HepG2 (cell line): ENCODE results near the gene ENSA. TPM values are rescaled to one million over a fixed set of nuclear protein-coding genes. Genes with fewer than 3 reads are reported as not detected.

Source experiments
- ATAC-seq: fragments of 200-7000 bp; cut with Tn5 transposase; 3 replicates; pipeline ENCODE4 v1.9.1; 2020; ENCODE audit warnings: mild to moderate bottlenecking, moderate library complexity
- BruUV-seq: library from RNA; stranded (reverse); fragments of 400-500 nt; replicated peaks from 2 replicates; lab custom pipeline; 2021; lab: Mats Ljungman, UMichigan
- CTCF ChIA-PET: fragments of 300-600 bp; formaldehyde crosslinking; extraction: SDS; loops from one replicate; lab custom pipeline; 2021; ENCODE audit warnings: low total read pairs, inconsistent platforms, low intra/inter-chr PET ratio; lab: Yijun Ruan, JAX
- POLR2A ChIA-PET: fragments of 350-600 bp; sonication (Branson Sonifier 250); formaldehyde crosslinking; loops from one replicate; lab custom pipeline; 2020; ENCODE audit warnings: antibody characterized with exemption, inconsistent platforms; lab: Yijun Ruan, JAX
- DNase-seq: peaks from one replicate; pipeline ENCODE4 v3.0.0-alpha.2; 2015; ENCODE audit warnings: low spot score
- FAIRE-seq: peaks from 3 replicates; lab custom pipeline; 2011; peaks lifted over from hg19 to GRCh38; lab: Jason Lieb, UNC
- H2AFZ ChIP-seq: one replicate; pipeline ENCODE4 v1.6.1; 2011; ENCODE audit warnings: low read length, inconsistent platforms
- H3K27ac ChIP-seq: fragments of 300-600 bp; 3 replicates; pipeline ENCODE4 v1.8.0; 2011; ENCODE audit warnings: mixed run types, mild to moderate bottlenecking, mixed read lengths, low read length, inconsistent platforms; ENCODE audit not compliant: insufficient read depth; ENCODE audit errors: extremely low read length
- H3K27me3 ChIP-seq, 2 experiments: fragments of 200-600 bp in 1 of 2; 2 replicates in 1 of 2; 3 replicates in 1 of 2; pipeline versions ENCODE4 v1.6.0 to v1.8.0; 2011; ENCODE audit warnings: low read length in 2 of 2, mild to moderate bottlenecking in 2 of 2, moderate library complexity in 2 of 2, inconsistent platforms in 1 of 2; ENCODE audit not compliant: insufficient read depth in 2 of 2, control insufficient read depth in 1 of 2
- H3K36me3 ChIP-seq, 2 experiments: fragments of 200-600 bp in 1 of 2; replicated peaks in 1 of 2; 2 replicates in 1 of 2; 3 replicates in 1 of 2; pipeline versions ENCODE4 v1.5.1 to v1.8.0; 2011; ENCODE audit warnings: low read length in 2 of 2, inconsistent platforms in 1 of 2; ENCODE audit not compliant: insufficient read depth in 2 of 2, control insufficient read depth in 1 of 2
- H3K4me1 ChIP-seq: 2 replicates; pipeline ENCODE4 v1.5.1; 2012; ENCODE audit warnings: low read length, inconsistent platforms; ENCODE audit not compliant: insufficient read depth
- H3K4me2 ChIP-seq: 2 replicates; pipeline ENCODE4 v1.6.0; 2011; ENCODE audit warnings: low read depth, low read length, inconsistent platforms
- H3K4me3 ChIP-seq, 3 experiments: fragments of 200-600 bp in 1 of 3; sonication (generic), shearing (Covaris generic) in 1 of 3; replicated peaks in 1 of 3; 2 replicates each; pipeline ENCODE4 v1.5.1; 2011 to 2016; ENCODE audit warnings: low read length in 3 of 3, inconsistent platforms in 2 of 3, low read depth in 2 of 3, mild to moderate bottlenecking in 2 of 3, control low read depth in 1 of 3, mixed read lengths in 1 of 3; ENCODE audit not compliant: insufficient read depth in 1 of 3
- H3K79me2 ChIP-seq: one replicate; pipeline ENCODE4 v1.6.1; 2011; ENCODE audit warnings: low read length, inconsistent platforms; ENCODE audit not compliant: insufficient read depth
- H3K9ac ChIP-seq: 2 replicates; pipeline ENCODE4 v1.6.0; 2011; ENCODE audit warnings: mild to moderate bottlenecking, low read depth, low read length, inconsistent platforms; ENCODE audit not compliant: insufficient read depth
- H3K9me3 ChIP-seq: 2 replicates; pipeline ENCODE4 v1.5.1; 2012; ENCODE audit warnings: mild to moderate bottlenecking, low read length
- H4K20me1 ChIP-seq: 2 replicates; pipeline ENCODE4 v1.6.0; 2011; ENCODE audit warnings: inconsistent platforms, mild to moderate bottlenecking, low read length, moderate library complexity; ENCODE audit not compliant: insufficient read depth
- DR1 ChIP-seq: sonication (generic); formaldehyde crosslinking; IDR thresholded peaks from 2 replicates; pipeline ENCODE4 v1.8.0; 2021; ENCODE audit warnings: mild to moderate bottlenecking, missing genetic modification reagents, inconsistent platforms
- GATAD1 ChIP-seq: IDR thresholded peaks from 2 replicates; pipeline ENCODE4 v1.6.1; 2016; ENCODE audit warnings: missing genetic modification reagents, missing compliant biosample characterization
- MEF2D ChIP-seq: sonication (generic); formaldehyde crosslinking; IDR thresholded peaks from 2 replicates; pipeline ENCODE4 v1.5.1; 2020; ENCODE audit warnings: mild to moderate bottlenecking, missing genetic modification reagents
- NR2F1 ChIP-seq, 2 experiments: fragments of 450-650 bp in 1 of 2; formaldehyde crosslinking in 1 of 2; IDR thresholded peaks; 2 replicates each; pipeline versions ENCODE4 v1.5.0 to v1.6.1; 2016 to 2020; ENCODE audit warnings: mild to moderate bottlenecking in 1 of 2, missing compliant biosample characterization in 1 of 2, missing genetic modification reagents in 1 of 2, moderate library complexity in 1 of 2
- ZBTB7B ChIP-seq: sonication (generic); formaldehyde crosslinking; IDR thresholded peaks from 2 replicates; pipeline ENCODE4 v1.4.0; 2020; ENCODE audit warnings: missing genetic modification reagents
- ZNF274 ChIP-seq: sonication (generic); formaldehyde crosslinking; IDR thresholded peaks from 2 replicates; pipeline ENCODE4 v1.5.1; 2020; ENCODE audit warnings: mild to moderate bottlenecking, missing genetic modification reagents
- WGBS: methylation state at CpG from one replicate; pipeline ENCODE4 v1.1.6; 2017; ENCODE audit warnings: low lambda C conversion rate; 5-methylcytosine and 5-hydroxymethylcytosine counted together
- in situ Hi-C: cut with HindIII; loops from 2 replicates; pipeline ENCODE4 v1.10.0; 2017; ENCODE audit warnings: low pct_unique_long_range_greater_than_20kb; ENCODE audit not compliant: extremely low pct_ligation_motif_present
- intact Hi-C: fragments of 100-400 bp; cut with micrococcal nuclease; formaldehyde crosslinking; loops from one replicate; pipeline ENCODE4 v1.10.0; 2022; ENCODE audit not compliant: unreplicated experiment
- polyA plus RNA-seq, 8 experiments: library from polyadenylated mRNA; depleted of rRNA in 3 of 8; stranded (reverse) in 7 of 8; unstranded in 1 of 8; fragments of >200 nt; fragmentation: Illumina TruSeq in 4 of 8; extraction: Trizol in 4 of 8; gene quantifications; 2 replicates each; pipeline versions ENCODE4 v1.2.1 to v1.2.3, GENCODE V29; 2011 to 2016; ENCODE audit warnings: low read depth in 4 of 8, missing spikeins in 1 of 8, mixed read lengths in 1 of 8; ENCODE audit not compliant: insufficient read depth in 1 of 8
- total RNA-seq, 5 experiments: library from RNA; depleted of rRNA; stranded (reverse); fragments of >200 nt; fragmentation: Illumina TruSeq; extraction: Trizol; gene quantifications; 2 replicates each; pipeline ENCODE4 v1.2.3, GENCODE V29; 2016; ENCODE audit warnings: low read depth in 1 of 5
- TF ChIP-seq, protein P1 (sequence below): IDR thresholded peaks from 2 replicates; pipeline ENCODE4 v1.6.1; 2016; ENCODE audit warnings: mild to moderate bottlenecking

ENSA gene
- total and polyA plus RNA-seq, 2 of the 13 experiments (the other 11 are each of a cell fraction or from before 2014, with no cell fraction given): 54.5 to 111 TPM

DNA sequence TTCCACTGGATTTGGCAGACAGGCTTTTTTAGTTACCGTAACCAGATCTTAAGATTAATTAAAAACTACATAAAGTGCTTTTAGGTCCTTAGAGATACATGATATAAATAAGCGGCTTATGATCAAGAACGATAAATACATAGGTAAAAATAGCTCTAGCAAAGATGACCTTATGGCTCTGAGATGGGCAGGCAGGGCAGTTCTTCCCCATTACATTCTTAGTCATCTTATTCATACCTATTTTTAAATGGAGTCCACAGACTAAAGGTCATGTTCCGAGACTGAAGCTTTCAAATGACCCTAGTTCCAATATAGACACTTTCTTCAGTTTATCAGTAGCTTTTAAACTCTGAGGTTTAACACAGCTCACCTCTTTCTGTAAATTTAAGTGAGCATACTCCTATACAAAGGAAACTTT lies 54.3 kb downstream of the ENSA start:
- CTCF ChIA-PET: interaction anchor here (1.0 kb wide), 1 partner anchor 111 kb away, joined by 3 read pairs; no protein-coding TSS in a partner anchor
- peak overlapping the region; percentile 81 for H3K4me2 ChIP-seq
- DNase-seq (no peak), ATAC-seq (no peak), FAIRE-seq (no peak)
- H3K9ac ChIP-seq: peak overlapping the region; percentile 94; the same call in 1 of the 2 replicates
- H3K9me3 ChIP-seq: no peaks in the 10 kb centered on the region
- 0 out of 2 replicates have a peak, but pooled peaks have one; percentile 14 for TF ChIP-seq GATAD1 (CRISPR knock-in tag)
- TF ChIP-seq MEF2D (CRISPR knock-in tag): no peak
- TF ChIP-seq, protein P1, sequence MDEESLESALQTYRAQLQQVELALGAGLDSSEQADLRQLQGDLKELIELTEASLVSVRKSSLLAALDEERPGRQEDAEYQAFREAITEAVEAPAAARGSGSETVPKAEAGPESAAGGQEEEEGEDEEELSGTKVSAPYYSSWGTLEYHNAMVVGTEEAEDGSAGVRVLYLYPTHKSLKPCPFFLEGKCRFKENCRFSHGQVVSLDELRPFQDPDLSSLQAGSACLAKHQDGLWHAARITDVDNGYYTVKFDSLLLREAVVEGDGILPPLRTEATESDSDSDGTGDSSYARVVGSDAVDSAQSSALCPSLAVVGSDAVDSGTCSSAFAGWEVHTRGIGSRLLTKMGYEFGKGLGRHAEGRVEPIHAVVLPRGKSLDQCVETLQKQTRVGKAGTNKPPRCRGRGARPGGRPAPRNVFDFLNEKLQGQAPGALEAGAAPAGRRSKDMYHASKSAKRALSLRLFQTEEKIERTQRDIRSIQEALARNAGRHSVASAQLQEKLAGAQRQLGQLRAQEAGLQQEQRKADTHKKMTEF (CRISPR knock-in tag): 0 out of 2 replicates have a peak, but pooled peaks have one; percentile 13
- TF ChIP-seq ZNF274 (CRISPR knock-in tag): no peak
- TF ChIP-seq DR1: no peak
- TF ChIP-seq ZBTB7B (CRISPR knock-in tag): no peak
- 0 out of 4 replicates have a peak, but pooled peaks of 1 of the 2 experiments have one; percentile 26 for TF ChIP-seq NR2F1 (CRISPR knock-in tag; IDR thresholded peaks at IDR 0.05)
- peaks cover 81% of the 10 kb centered on the region for H3K79me2 ChIP-seq
- H3K4me1 ChIP-seq: peaks cover 55% of the 10 kb centered on the region
- POLR2A ChIA-PET: interaction anchor here (0.9 to 11.9 kb wide), 5 partner anchors 10 to 55 kb away, joined by 3 to 469 read pairs (median 6); partner anchors contain the start of gene ENSA
- WGBS: 74% methylated on average over 4 of the region's 4 CpGs
- peaks cover 63% of the 10 kb centered on the region for H4K20me1 ChIP-seq
- intact Hi-C loops: loop anchor here (5.0 kb wide), 1 partner anchor 37 kb away; no protein-coding TSS in a partner anchor
- peak overlapping the region; percentile 93 to 96 (median 94); a peak in 4 of 6 replicates for H3K4me3 ChIP-seq
- no peak overlapping the region for H2AFZ ChIP-seq
- H3K27ac ChIP-seq: peak overlapping the region; percentile 92
- H3K27me3 ChIP-seq: no peaks in the 10 kb centered on the region; a peak in 1 of 5 replicates
- no TSS peak for BruUV-seq
- H3K36me3 ChIP-seq: peaks cover 0 to 49% of the 10 kb centered on the region in 2 experiments; a peak in 4 of 5 replicates
- in situ Hi-C loops: no loop called here
